HUES6 (cell line): ENCODE measurements around the gene IDI1.

ENCODE experiments used
- H3K27ac ChIP-seq: 2 replicates; pipeline ENCODE4 v1.7.0; 2013; ENCODE audit warnings: low read depth, mild to moderate bottlenecking, low read length, inconsistent platforms
- H3K27me3 ChIP-seq: 2 replicates; pipeline ENCODE4 v1.6.1; 2013; ENCODE audit warnings: low read length; ENCODE audit not compliant: control insufficient read depth, insufficient read depth
- H3K36me3 ChIP-seq: 2 replicates; pipeline ENCODE4 v1.6.1; 2013; ENCODE audit warnings: low read length; ENCODE audit not compliant: control insufficient read depth, insufficient read depth
- H3K4me1 ChIP-seq: 2 replicates; pipeline ENCODE4 v1.6.1; 2013; ENCODE audit warnings: low read length; ENCODE audit not compliant: control insufficient read depth, insufficient read depth
- H3K4me3 ChIP-seq: 2 replicates; pipeline ENCODE4 v1.5.1; 2013; ENCODE audit warnings: low read depth, low read length
- H3K9ac ChIP-seq: one replicate; pipeline ENCODE4 v1.6.1; 2013; ENCODE audit warnings: mild to moderate bottlenecking, low read length
- H3K9me3 ChIP-seq: 2 replicates; pipeline ENCODE4 v1.6.1; 2013; ENCODE audit warnings: low read depth, low read length; ENCODE audit not compliant: control insufficient read depth, insufficient read depth

The IDI1 gene

DNA sequence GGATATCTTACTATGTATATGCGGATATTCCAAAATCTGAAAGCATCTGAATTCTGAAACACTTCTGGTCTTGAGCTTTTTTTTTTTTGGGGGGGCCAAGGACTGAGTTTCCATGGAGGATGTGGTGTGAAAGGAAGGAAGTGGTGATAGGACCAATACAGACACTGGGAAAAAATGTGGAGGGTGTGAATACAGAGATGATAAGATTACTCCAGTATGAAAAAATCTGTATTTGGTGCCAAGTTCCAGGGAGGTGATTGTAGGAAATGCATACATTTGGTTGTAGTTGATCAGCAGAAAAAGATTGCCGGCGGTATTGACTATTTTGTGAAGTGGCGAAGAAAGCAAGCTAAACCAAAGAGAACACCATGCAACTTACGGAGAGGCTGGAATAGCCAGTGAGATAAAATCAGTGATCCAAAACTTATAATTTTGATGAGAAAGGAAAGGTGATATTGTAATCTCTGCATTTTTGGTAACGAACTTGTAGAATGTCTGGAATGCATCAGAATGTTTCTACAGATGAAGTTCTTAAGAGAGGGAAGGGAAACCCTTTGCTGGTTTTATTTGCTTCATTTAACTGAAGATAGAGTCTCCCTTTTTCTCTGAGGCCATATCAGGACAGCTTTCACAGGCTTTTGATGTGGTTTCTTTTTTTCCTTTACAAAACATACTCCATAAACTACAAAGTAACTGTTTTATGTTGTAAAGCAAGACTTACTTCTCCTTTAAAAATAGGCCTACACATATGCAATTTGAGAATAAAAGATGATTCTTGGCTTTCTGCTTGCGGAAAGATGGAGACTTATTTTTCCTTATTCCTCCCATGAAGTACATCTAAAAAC is 13.2 kb upstream of the IDI1 start:
- no peak overlapping the region for H3K9ac ChIP-seq
- no peaks in the 10 kb centered on the region for H3K27me3 ChIP-seq
- no peaks in the 10 kb centered on the region for H3K9me3 ChIP-seq
- H3K4me3 ChIP-seq = no peak overlapping the region
- no peaks in the 10 kb centered on the region; the same call in 1 of the 2 replicates for H3K4me1 ChIP-seq
- H3K36me3 ChIP-seq = peaks cover 7% of the 10 kb centered on the region
- H3K27ac ChIP-seq = no peak overlapping the region

GRCh38 chr10:1059902-1060301 is 11.0 kb upstream of the IDI1 start:
- no peak overlapping the region for H3K4me3 ChIP-seq
- H3K9me3 ChIP-seq = no peaks in the 10 kb centered on the region
- H3K27me3 ChIP-seq = no peaks in the 10 kb centered on the region
- H3K36me3 ChIP-seq = peaks cover 7% of the 10 kb centered on the region
- no peak overlapping the region for H3K27ac ChIP-seq
- no peak overlapping the region for H3K9ac ChIP-seq
- H3K4me1 ChIP-seq = peaks cover 5% of the 10 kb centered on the region

- Histone ChIP-seq H3K36me3 (peaks cover 13% of the 10 kb centered on the region; the same call in 1 of the 2 replicates), H3K27ac (no peak overlapping the region), H3K27me3 (no peaks in the 10 kb centered on the region), H3K9me3 (no peaks in the 10 kb centered on the region), H3K4me1 (peaks cover 8% of the 10 kb centered on the region), H3K9ac (no peak overlapping the region), H3K4me3 (peak overlapping the region; percentile 98)
These were observed 9.1 kb upstream of the IDI1 start for GRCh38 chr10:1058017-1058416.

- peaks cover 8% of the 10 kb centered on the region for H3K4me1 ChIP-seq
- H3K27ac ChIP-seq = no peak overlapping the region
- H3K36me3 ChIP-seq = peaks cover 21% of the 10 kb centered on the region; the same call in 1 of the 2 replicates
- no peaks in the 10 kb centered on the region for H3K9me3 ChIP-seq
- no peaks in the 10 kb centered on the region for H3K27me3 ChIP-seq
- peak overlapping the region; percentile 72 for H3K9ac ChIP-seq
- peak overlapping the region; percentile 98 for H3K4me3 ChIP-seq
These were observed 8.3 kb upstream of the IDI1 start for GRCh38 chr10:1057106-1057657.

- Histone ChIP-seq H3K27ac (peak within 1 kb of the TSS; percentile 82; the same call in 1 of the 2 replicates), H3K9ac (peak within 1 kb of the TSS; percentile 86), H3K9me3 (no peaks in the 10 kb centered on the region), H3K27me3 (no peaks in the 10 kb centered on the region), H3K4me3 (peak within 1 kb of the TSS; percentile 98), H3K36me3 (peaks cover 23% of the 10 kb centered on the region; the same call in 1 of the 2 replicates), H3K4me1 (peaks cover 8% of the 10 kb centered on the region; the same call in 1 of the 2 replicates)
These were observed 7.6 kb upstream of the IDI1 start, which contains the start of gene WDR37 for GRCh38 chr10:1056326-1057105. WDR37 (plus strand) TSS chr10:1056385; CDS start chr10:1072156, 15,771 bp downstream.

- H3K36me3 ChIP-seq = peaks cover 23% of the 10 kb centered on the region; the same call in 1 of the 2 replicates
- H3K27me3 ChIP-seq = no peaks in the 10 kb centered on the region
- H3K4me3 ChIP-seq = peak overlapping the region; percentile 98
- H3K9ac ChIP-seq = peak overlapping the region; percentile 17
- H3K4me1 ChIP-seq = peaks cover 11% of the 10 kb centered on the region; the same call in 1 of the 2 replicates
- no peaks in the 10 kb centered on the region for H3K9me3 ChIP-seq
- no peak overlapping the region for H3K27ac ChIP-seq
These were observed 5.8 kb upstream of the IDI1 start for GRCh38 chr10:1054684-1055083.

DNA sequence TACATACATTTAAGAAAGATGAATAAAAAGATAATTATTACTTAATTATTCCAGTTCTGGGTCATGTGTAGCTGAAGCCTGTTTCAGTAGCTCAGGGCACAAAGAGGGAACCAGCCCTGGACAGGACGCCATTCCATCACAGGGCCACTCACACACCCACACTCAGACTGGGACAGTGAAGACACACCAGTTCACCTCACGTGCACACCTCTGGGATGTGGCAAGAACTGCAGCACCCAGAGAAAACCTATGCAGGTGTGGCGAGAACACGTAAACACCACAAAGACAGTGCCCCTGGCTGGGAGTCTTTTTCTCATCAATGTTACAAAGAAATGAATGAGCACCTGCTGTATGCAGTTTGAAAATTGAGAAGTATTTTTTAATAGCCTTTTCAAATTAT is 1.6 kb upstream of the IDI1 start:
- Histone ChIP-seq H3K4me1 (peaks cover 14% of the 10 kb centered on the region; the same call in 1 of the 2 replicates), H3K9ac (no peak overlapping the region), H3K36me3 (peaks cover 39% of the 10 kb centered on the region; the same call in 1 of the 2 replicates), H3K4me3 (peak overlapping the region; percentile 97), H3K9me3 (no peaks in the 10 kb centered on the region), H3K27me3 (no peaks in the 10 kb centered on the region), H3K27ac (no peak overlapping the region)

- Histone ChIP-seq H3K9me3 (no peaks in the 10 kb centered on the region), H3K4me3 (peak overlapping the region; percentile 97), H3K36me3 (peaks cover 42% of the 10 kb centered on the region; the same call in 1 of the 2 replicates), H3K27ac (peak overlapping the region; percentile 7; the same call in 1 of the 2 replicates), H3K4me1 (peaks cover 11% of the 10 kb centered on the region; the same call in 1 of the 2 replicates), H3K27me3 (no peaks in the 10 kb centered on the region), H3K9ac (peak overlapping the region; percentile 90)
These were observed 1.2 kb upstream of the IDI1 start for GRCh38 chr10:1050145-1050544.

- Histone ChIP-seq H3K27me3 (no peaks in the 10 kb centered on the region), H3K36me3 (peaks cover 45% of the 10 kb centered on the region; the same call in 1 of the 2 replicates), H3K4me1 (peaks cover 6% of the 10 kb centered on the region; the same call in 1 of the 2 replicates), H3K9ac (peak overlapping the region; percentile 90), H3K9me3 (no peaks in the 10 kb centered on the region), H3K4me3 (peak overlapping the region; percentile 97), H3K27ac (peak overlapping the region; percentile 7; the same call in 1 of the 2 replicates)
These were observed 573 bp upstream of the IDI1 start for GRCh38 chr10:1049425-1049958.

GRCh38 chr10:1048349-1048731 is 579 bp downstream of the IDI1 start:
- Histone ChIP-seq H3K9me3 (no peaks in the 10 kb centered on the region), H3K27ac (peak overlapping the region; percentile 94; the same call in 1 of the 2 replicates), H3K4me3 (peak overlapping the region; percentile 97), H3K9ac (peak overlapping the region; percentile 90), H3K4me1 (peaks cover 6% of the 10 kb centered on the region; the same call in 1 of the 2 replicates), H3K36me3 (peaks cover 49% of the 10 kb centered on the region), H3K27me3 (no peaks in the 10 kb centered on the region)
